BJ (cell line): ENCODE measurements around the gene PSMG2. TPM values are rescaled to one million over a fixed set of nuclear protein-coding genes. Genes with fewer than 3 reads are reported as not detected.

ENCODE experiments used
- CTCF ChIA-PET: fragments of 350-600 bp; formaldehyde crosslinking; extraction: SDS; loops from one replicate; lab custom pipeline; 2021; ENCODE audit warnings: antibody characterized with exemption, inconsistent platforms; lab: Yijun Ruan, JAX
- POLR2A ChIA-PET: fragments of 300-600 bp; sonication (Branson Sonifier 250); formaldehyde crosslinking; extraction: SDS; loops from one replicate; lab custom pipeline; 2021; ENCODE audit warnings: antibody characterized with exemption; lab: Charles Lee
- DNase-seq: peaks from one replicate; pipeline ENCODE4 v3.0.0-alpha.2; 2011; ENCODE audit warnings: low read depth
- H3K27me3 ChIP-seq: 2 replicates; pipeline ENCODE4 v1.6.0; 2011; ENCODE audit warnings: low read length; ENCODE audit not compliant: control insufficient read depth, insufficient read depth
- H3K36me3 ChIP-seq: 2 replicates; pipeline ENCODE4 v1.5.1; 2011; ENCODE audit warnings: low read length; ENCODE audit not compliant: control insufficient read depth, insufficient read depth
- H3K4me3 ChIP-seq: 2 replicates; pipeline ENCODE4 v1.5.1; 2011; ENCODE audit warnings: low read depth, mild to moderate bottlenecking, control low read depth, low read length
- polyA plus RNA-seq: library from polyadenylated mRNA; depleted of rRNA; stranded (reverse); fragments of >200 nt; gene quantifications from 2 replicates; pipeline ENCODE4 v1.2.3, GENCODE V29; 2011; rRNA removed
- small RNA-seq: library from RNA; depleted of rRNA; stranded (forward); fragments of <200 nt; gene quantifications from one replicate; pipeline ENCODE3, GENCODE V24; 2012; ENCODE audit warnings: low replicate concordance, low read depth; ENCODE audit not compliant: insufficient read length
- TF ChIP-seq, protein P1 (sequence below): IDR thresholded peaks from 2 replicates; pipeline ENCODE4 v1.5.1; 2011; ENCODE audit warnings: low read depth, mild to moderate bottlenecking, control low read depth, inconsistent platforms, low read length, moderate library complexity; ENCODE audit not compliant: insufficient read depth

PSMG2 gene
- polyA plus RNA-seq, 1 experiment: 60.8 TPM

- TF ChIP-seq, protein P1, sequence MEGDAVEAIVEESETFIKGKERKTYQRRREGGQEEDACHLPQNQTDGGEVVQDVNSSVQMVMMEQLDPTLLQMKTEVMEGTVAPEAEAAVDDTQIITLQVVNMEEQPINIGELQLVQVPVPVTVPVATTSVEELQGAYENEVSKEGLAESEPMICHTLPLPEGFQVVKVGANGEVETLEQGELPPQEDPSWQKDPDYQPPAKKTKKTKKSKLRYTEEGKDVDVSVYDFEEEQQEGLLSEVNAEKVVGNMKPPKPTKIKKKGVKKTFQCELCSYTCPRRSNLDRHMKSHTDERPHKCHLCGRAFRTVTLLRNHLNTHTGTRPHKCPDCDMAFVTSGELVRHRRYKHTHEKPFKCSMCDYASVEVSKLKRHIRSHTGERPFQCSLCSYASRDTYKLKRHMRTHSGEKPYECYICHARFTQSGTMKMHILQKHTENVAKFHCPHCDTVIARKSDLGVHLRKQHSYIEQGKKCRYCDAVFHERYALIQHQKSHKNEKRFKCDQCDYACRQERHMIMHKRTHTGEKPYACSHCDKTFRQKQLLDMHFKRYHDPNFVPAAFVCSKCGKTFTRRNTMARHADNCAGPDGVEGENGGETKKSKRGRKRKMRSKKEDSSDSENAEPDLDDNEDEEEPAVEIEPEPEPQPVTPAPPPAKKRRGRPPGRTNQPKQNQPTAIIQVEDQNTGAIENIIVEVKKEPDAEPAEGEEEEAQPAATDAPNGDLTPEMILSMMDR: no peak
- H3K36me3 ChIP-seq: no peaks in the 10 kb centered on the region
- ChIA-PET CTCF (interaction anchor here (0.6 to 2.0 kb wide), 2 partner anchors 123 to 561 kb away, joined by 3 to 4 read pairs; no protein-coding TSS in a partner anchor), POLR2A (no interaction called here)
- H3K4me3 ChIP-seq: no peak overlapping the region
- DNase-seq: no peak
- no peaks in the 10 kb centered on the region for H3K27me3 ChIP-seq
Measured at GRCh38 chr18:12770469-12771219, 67.8 kb downstream of the PSMG2 start.

GRCh38 chr18:12772111-12772510 is 69.3 kb downstream of the PSMG2 start:
- DNase-seq: no peak
- POLR2A ChIA-PET: no interaction called here
- Histone ChIP-seq H3K27me3 (no peaks in the 10 kb centered on the region), H3K36me3 (no peaks in the 10 kb centered on the region), H3K4me3 (no peak overlapping the region)
- CTCF ChIA-PET: interaction anchor here (0.7 kb wide), 1 partner anchor 13 kb away, joined by 3 read pairs; no protein-coding TSS in a partner anchor
- TF ChIP-seq, protein P1: no peak

DNA sequence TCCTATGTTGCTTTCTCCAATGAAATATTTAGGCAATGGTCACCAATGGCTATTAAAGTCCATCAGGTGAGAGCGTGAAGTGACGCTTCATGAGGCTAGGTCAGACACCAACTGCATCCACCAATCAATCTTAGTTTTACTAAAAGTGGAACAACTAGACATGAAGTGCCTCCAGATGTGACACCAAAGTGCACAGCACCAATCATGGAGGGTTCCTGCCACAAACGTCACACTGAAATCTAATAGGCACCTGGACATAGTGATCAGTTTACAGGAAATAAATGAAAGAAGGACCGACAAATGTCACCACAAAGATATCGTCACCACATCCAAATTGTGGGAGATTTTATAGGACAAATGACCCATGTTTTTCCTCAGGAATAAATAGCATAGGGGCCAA is 70.5 kb downstream of the PSMG2 start:
- Histone ChIP-seq H3K27me3 (no peaks in the 10 kb centered on the region), H3K4me3 (no peak overlapping the region), H3K36me3 (no peaks in the 10 kb centered on the region)
- TF ChIP-seq, protein P1: no peak
- POLR2A ChIA-PET: no interaction called here
- DNase-seq: no peak
- CTCF ChIA-PET: no interaction called here

DNA sequence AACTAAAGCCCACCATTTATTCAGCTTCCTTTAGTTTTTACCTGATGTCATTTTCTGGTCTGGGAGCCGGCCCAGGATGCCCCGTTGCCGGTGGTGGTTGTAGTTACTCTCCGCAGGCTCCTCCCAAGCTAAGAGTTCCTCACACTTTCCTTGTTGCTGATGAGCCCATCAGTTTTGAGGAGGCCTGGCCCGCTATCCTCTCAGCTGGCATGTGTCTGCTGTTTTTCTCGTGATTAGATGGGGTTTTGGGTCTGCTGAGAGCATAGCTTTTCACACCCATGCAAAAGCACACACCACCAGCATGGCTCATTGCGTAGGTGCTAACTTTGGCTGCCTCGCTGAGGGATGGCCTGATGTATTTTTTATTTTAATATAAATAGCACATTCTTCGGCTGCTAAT is 72.1 kb downstream of the PSMG2 start:
- TF ChIP-seq, protein P1: no peak
- POLR2A ChIA-PET: no interaction called here
- no peak overlapping the region for H3K4me3 ChIP-seq
- H3K36me3 ChIP-seq: no peaks in the 10 kb centered on the region
- DNase-seq: no peak
- no peaks in the 10 kb centered on the region for H3K27me3 ChIP-seq
- CTCF ChIA-PET: no interaction called here

Small RNAs within 50 kb of the gene (small RNA-seq; reads per million reads assigned to genes)
- gene RF00019: not detected

Other genes with a start within 250 kb of the PSMG2 start
- 11.6 and 16.4 TPM in 2 replicates for gene SPIRE1, start 44.9 kb upstream of the PSMG2 start, polyA plus RNA-seq
- gene CEP76, start 319 bp upstream of the PSMG2 start, polyA plus RNA-seq: 4.0 and 6.8 TPM in 2 replicates
- gene PTPN2, start 181.2 kb downstream of the PSMG2 start, polyA plus RNA-seq: 14.5 and 19.0 TPM in 2 replicates
- gene SEH1L, start 245.0 kb downstream of the PSMG2 start, polyA plus RNA-seq: 32.3 and 59.0 TPM in 2 replicates